ENCODE data around the gene ARFIP1.

Gene ARFIP1

DNA sequence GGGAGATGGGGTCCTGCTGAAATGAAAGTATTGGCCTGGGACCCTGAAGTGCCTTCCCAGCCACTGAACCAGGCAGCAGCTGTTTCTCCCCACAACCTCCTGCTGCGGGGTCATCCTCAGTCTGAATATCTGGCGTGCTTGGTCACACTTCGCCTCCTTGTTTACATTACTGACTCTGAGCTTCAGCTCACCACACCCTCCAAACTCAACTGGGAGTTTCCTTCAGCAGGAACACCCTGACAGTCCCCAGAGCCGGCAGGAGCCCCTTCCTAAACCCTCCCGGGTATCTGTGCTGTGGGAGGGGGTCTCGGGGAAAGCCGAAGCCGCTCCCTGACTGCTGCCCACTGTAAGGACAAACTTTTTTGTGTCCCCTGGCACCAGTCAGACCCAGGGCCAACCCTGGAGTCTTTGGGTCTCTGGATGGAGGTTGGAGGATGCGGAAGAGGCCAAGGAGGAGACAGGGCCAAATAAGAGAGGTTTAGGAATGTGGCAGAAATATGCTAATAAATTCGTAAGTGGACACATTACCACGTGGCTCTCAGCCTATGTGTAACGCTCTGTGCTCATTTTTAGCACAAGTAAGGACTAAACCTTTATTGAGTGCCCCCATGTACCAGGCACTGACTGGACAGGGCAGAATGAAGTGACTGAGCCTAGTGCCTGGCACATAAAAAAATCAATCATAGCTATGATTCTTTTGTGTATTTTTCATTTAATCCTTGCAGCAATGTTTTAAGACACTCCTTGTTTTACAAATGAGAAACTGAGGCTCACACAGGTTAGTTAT lies 177.1 kb downstream of the ARFIP1 start:
- POLR2A ChIA-PET: no interaction called here
- H3K4me3 ChIP-seq (ENCODE audit: low read depth, low read length): no peak overlapping the region
- TF ChIP-seq, protein P1, sequence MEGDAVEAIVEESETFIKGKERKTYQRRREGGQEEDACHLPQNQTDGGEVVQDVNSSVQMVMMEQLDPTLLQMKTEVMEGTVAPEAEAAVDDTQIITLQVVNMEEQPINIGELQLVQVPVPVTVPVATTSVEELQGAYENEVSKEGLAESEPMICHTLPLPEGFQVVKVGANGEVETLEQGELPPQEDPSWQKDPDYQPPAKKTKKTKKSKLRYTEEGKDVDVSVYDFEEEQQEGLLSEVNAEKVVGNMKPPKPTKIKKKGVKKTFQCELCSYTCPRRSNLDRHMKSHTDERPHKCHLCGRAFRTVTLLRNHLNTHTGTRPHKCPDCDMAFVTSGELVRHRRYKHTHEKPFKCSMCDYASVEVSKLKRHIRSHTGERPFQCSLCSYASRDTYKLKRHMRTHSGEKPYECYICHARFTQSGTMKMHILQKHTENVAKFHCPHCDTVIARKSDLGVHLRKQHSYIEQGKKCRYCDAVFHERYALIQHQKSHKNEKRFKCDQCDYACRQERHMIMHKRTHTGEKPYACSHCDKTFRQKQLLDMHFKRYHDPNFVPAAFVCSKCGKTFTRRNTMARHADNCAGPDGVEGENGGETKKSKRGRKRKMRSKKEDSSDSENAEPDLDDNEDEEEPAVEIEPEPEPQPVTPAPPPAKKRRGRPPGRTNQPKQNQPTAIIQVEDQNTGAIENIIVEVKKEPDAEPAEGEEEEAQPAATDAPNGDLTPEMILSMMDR (IDR thresholded peaks at IDR 0.05; ENCODE audit: insufficient read depth, low read length, missing control alignments): no peak
- DNase-seq (ENCODE audit: low read depth, low spot score): no peak
- CTCF ChIA-PET: interaction anchor here (1.0 to 1.5 kb wide), 2 partner anchors 13 to 129 kb away, joined by 3 read pairs; no protein-coding TSS in a partner anchor

DNA sequence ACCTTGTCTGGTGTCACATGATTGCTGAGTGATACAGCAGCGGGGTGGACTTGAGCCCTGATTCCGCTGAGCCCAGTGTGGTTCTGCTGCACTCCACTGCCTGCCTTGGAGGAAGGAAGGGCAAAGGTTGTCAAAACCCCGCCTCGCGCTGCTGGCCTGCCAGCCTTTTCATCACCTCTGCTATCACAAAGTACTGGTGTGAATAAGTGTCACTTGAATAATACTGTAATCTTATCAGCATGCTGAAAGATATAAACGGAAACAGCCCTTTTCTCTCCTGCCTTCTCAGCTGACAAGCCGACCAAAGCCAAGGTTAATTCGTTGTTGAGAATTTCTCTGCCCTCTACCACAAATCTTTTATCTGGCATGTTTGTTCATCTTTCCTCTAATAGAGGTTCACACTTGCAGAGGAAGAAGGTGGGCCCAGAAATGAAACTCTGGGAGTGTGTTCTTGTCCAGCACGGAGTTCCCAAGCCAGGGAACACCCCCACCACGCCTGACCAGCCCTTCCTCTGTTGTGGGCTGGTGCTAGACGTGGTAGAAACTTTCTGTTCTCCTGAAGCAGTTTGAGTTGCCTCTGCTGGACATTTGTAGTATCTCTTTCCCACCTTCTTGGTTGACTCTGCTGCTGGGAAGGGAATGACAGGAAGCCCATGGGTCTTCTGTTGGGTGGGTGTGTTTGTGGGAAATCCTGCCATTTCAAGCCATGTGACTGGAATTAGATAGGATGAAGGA lies 177.8 kb downstream of the ARFIP1 start:
- no peak overlapping the region for H3K4me3 ChIP-seq (ENCODE audit: low read depth, low read length)
- POLR2A ChIA-PET: no interaction called here
- TF ChIP-seq, protein P1 (IDR thresholded peaks at IDR 0.05; ENCODE audit: insufficient read depth, low read length, missing control alignments): no peak
- DNase-seq (ENCODE audit: low read depth, low spot score): no peak
- CTCF ChIA-PET: interaction anchor here (0.6 to 1.0 kb wide), 2 partner anchors 38 to 128 kb away, joined by 3 read pairs; no protein-coding TSS in a partner anchor

DNA sequence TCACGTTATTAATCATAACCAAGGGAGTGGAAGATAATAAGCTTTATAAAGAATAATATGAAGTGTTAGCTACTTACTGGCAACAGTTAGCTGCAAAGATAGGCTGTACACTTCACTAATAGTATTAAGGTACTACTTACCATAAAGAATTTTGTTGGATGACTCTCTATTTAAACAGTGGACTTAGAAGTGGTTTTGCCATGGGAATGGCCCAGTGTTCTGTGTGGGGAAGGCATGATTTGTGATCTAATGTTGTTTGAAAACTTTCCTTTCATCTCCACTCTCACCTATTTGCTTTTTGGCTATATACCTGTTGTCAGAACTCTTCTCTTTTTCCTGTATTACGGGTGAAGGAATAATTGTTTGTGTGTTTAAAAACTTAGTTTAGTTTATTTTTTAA lies 179.3 kb downstream of the ARFIP1 start:
- TF ChIP-seq, protein P1 (IDR thresholded peaks at IDR 0.05; ENCODE audit: insufficient read depth, low read length, missing control alignments): no peak
- ChIA-PET POLR2A (no interaction called here), CTCF (no interaction called here)
- no peak for DNase-seq (ENCODE audit: low read depth, low spot score)
- no peak overlapping the region for H3K4me3 ChIP-seq (ENCODE audit: low read depth, low read length)

DNA sequence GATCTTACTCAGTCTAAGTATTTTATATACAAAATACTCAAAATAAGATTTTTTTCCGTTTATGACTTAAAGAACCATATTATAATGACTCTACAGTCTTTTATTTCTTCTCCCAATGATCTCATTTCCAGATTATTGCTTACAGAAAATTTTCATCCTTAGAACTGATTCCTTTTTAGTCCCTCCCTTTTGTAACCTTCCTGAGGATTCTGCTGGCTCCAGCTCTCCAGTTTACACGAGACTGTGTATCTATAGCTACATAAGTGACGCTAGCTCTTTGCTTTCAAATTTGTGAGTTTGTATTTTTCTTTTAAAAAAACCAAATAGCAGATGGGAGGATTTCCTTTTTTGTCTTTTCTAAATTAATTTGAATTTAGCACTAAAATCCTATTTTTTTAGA lies 180.3 kb downstream of the ARFIP1 start:
- TF ChIP-seq, protein P1 (IDR thresholded peaks at IDR 0.05; ENCODE audit: insufficient read depth, low read length, missing control alignments): no peak
- ChIA-PET CTCF (interaction anchor here (1.3 to 1.8 kb wide), 2 partner anchors 10 to 11 kb away, joined by 3 to 4 read pairs; no protein-coding TSS in a partner anchor), POLR2A (no interaction called here)
- H3K4me3 ChIP-seq (ENCODE audit: low read depth, low read length): no peak overlapping the region
- no peak for DNase-seq (ENCODE audit: low read depth, low spot score)

DNA sequence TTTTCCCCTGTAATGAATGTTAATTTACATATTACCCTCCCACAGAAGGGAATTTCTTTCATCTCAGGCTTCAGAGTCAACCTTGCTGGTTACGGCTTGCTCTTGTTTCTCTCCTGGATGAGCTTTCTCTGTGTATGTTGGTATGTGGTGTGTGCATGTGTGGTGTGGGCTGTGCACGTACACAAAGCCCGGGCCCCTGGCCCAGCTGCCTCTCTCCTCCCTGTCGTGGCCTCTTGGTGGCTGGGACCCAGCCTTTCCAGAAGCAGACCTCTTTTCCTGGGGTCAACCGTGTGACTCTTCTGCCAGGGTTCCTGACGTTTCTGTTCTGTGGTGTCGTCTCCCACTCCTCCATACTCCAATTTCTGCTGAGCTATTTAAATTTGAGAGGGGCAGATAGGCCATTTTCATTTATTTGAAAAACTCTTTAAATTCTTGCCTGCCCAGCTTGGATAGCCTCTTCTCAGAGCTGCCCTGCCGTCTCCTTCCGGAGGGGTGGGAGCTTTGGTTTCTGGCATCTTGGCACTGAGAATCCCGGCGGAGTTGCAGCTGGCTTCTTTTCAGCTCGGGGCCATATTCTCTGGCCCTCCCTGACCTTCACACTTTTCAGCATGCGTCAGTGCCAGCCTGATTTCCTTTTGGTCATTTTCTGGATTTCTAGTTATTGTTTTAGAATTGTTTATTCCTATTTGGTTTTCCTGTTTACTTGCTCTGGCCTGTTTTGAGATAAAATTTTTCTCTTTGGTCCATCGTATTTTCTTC lies 181.4 kb downstream of the ARFIP1 start:
- TF ChIP-seq, protein P1 (IDR thresholded peaks at IDR 0.05; ENCODE audit: insufficient read depth, low read length, missing control alignments): no peak
- no peak overlapping the region for H3K4me3 ChIP-seq (ENCODE audit: low read depth, low read length)
- POLR2A ChIA-PET: no interaction called here
- CTCF ChIA-PET: interaction anchor here (1.0 to 1.8 kb wide), 2 partner anchors 10 to 11 kb away, joined by 3 to 4 read pairs; no protein-coding TSS in a partner anchor
- DNase-seq (ENCODE audit: low read depth, low spot score): no peak
